Thyroid gland (tissue), 4 donors: ENCODE measurements around the gene PC.

Experiments
- POLR2A ChIP-seq, 2 donors: fragments of 450-650 bp; IDR thresholded peaks; one replicate each; pipeline ENCODE4 v1.6.1; 2017; ENCODE audit warnings: antibody characterized with exemption in 2 of 2, mild to moderate bottlenecking in 2 of 2, moderate library complexity in 1 of 2
- TF ChIP-seq, protein P1 (sequence below), 6 experiments: fragments of 200-600 bp in 3 of 6; fragments of 450-650 bp in 3 of 6; sonication (generic) in 3 of 6; IDR thresholded peaks; one replicate each; pipeline ENCODE4 v1.5.1; 2016 to 2019; ENCODE audit warnings: antibody characterized with exemption in 6 of 6, mild to moderate bottlenecking in 2 of 6, inconsistent platforms in 1 of 6, moderate library complexity in 1 of 6

DNA sequence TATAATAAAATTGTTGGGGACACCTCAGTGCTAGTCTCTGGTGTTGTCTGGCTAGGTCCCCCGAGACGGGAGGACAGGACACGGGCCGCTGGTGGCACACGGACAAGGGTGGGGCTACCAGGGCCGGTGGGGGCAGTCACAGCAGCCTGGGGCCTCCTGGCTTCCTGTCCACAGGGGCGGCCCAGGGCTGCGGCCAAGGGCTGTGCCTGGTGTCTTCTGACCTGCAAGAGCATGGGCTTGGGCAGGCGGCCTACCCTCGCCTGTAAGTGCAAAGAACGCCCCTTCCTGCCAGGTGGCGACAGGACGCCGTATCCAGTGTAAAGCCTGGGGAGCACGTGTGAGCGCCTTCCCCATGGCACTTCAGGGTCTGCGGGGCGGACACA, 97.7 kb downstream of the PC start:
- TF ChIP-seq, protein P1, sequence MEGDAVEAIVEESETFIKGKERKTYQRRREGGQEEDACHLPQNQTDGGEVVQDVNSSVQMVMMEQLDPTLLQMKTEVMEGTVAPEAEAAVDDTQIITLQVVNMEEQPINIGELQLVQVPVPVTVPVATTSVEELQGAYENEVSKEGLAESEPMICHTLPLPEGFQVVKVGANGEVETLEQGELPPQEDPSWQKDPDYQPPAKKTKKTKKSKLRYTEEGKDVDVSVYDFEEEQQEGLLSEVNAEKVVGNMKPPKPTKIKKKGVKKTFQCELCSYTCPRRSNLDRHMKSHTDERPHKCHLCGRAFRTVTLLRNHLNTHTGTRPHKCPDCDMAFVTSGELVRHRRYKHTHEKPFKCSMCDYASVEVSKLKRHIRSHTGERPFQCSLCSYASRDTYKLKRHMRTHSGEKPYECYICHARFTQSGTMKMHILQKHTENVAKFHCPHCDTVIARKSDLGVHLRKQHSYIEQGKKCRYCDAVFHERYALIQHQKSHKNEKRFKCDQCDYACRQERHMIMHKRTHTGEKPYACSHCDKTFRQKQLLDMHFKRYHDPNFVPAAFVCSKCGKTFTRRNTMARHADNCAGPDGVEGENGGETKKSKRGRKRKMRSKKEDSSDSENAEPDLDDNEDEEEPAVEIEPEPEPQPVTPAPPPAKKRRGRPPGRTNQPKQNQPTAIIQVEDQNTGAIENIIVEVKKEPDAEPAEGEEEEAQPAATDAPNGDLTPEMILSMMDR (IDR thresholded peaks at IDR 0.05): no peak
- no peak for TF ChIP-seq POLR2A (IDR thresholded peaks at IDR 0.05)
